Measurements from ENCODE around the gene KRTAP21-3.

Gene KRTAP21-3

DNA sequence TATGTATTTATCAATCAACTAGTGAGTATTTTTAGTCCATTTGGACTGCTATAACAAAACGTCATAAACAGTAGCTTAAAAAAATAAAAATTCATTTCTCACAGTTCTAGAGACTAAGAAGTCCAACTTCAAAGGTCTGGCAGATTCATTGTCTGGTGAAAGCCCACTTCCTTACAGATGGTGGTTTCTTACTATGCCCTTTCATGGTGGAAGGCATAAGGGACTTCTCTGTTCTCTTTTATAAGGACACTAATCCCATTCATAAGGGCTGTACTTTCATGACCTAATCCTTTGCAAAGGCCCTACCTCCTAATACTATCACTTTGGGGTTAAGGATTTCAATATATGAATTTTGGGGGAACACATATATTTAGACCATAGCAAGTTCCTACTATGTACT is 38.0 kb downstream of the KRTAP21-3 start:
- H3K27ac ChIP-seq: no peak overlapping the region

DNA sequence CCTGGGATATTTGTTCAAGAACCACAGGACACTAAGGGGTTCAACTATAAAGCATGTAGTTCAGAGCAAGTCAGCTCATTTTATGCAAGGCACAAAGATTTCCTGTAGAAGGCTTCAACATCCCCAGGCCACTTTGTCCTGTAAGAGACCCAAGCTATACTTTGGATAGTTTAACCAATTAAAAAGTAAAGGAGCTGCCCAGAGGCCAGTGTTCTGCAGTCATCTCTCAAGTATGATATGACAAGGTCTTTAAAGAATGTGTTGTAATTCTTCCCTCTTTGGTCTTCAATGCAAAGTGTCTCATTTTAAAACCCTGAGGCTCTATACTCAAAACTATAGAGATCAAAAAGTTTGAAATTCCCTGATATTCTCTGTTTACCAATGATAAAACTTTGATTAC is 41.8 kb downstream of the KRTAP21-3 start:
- no peak for DNase-seq (ENCODE audit: low read depth, low spot score)
- no peak overlapping the region for H3K9ac ChIP-seq (ENCODE audit: insufficient read length)
- no peak overlapping the region for H3K4me3 ChIP-seq
- no peak for TF ChIP-seq FOXP2 (optimal IDR thresholded peaks at IDR 0.05; ENCODE audit: control extremely low read depth, extremely low read length, insufficient read depth)
- no peak for TF ChIP-seq EZH2 (IDR thresholded peaks at IDR 0.05)
- TF ChIP-seq POLR2AphosphoS5 (IDR thresholded peaks at IDR 0.05; ENCODE audit: borderline replicate concordance, low read depth, low read length): no peak
- H3K27ac ChIP-seq: no peak overlapping the region
- H3K9me3 ChIP-seq (ENCODE audit: low read depth, low read length): no peaks in the 10 kb centered on the region
- no peaks in the 10 kb centered on the region for H3K36me3 ChIP-seq (ENCODE audit: insufficient read depth, low read length)

More for the DNA sequence above, 38.0 kb downstream of the KRTAP21-3 start:
- no peak for DNase-seq (ENCODE audit: low read depth, low spot score)
- Histone ChIP-seq H3K9me3 (ENCODE audit: low read depth, low read length) (no peaks in the 10 kb centered on the region), H3K4me3 (no peak overlapping the region), H3K36me3 (ENCODE audit: insufficient read depth, low read length) (no peaks in the 10 kb centered on the region), H3K9ac (ENCODE audit: insufficient read length) (no peak overlapping the region)
- TF ChIP-seq FOXP2 (optimal IDR thresholded peaks at IDR 0.05; ENCODE audit: control extremely low read depth, extremely low read length, insufficient read depth) (no peak), POLR2AphosphoS5 (IDR thresholded peaks at IDR 0.05; ENCODE audit: borderline replicate concordance, low read depth, low read length) (no peak), EZH2 (IDR thresholded peaks at IDR 0.05) (no peak)

GRCh38 chr21:30674312-30674711 is 44.3 kb downstream of the KRTAP21-3 start:
- Histone ChIP-seq H3K9me3 (ENCODE audit: low read depth, low read length) (no peaks in the 10 kb centered on the region), H3K27ac (no peak overlapping the region), H3K9ac (ENCODE audit: insufficient read length) (no peak overlapping the region), H3K4me3 (no peak overlapping the region), H3K36me3 (ENCODE audit: insufficient read depth, low read length) (no peaks in the 10 kb centered on the region)
- TF ChIP-seq EZH2 (IDR thresholded peaks at IDR 0.05): no peak
- DNase-seq (ENCODE audit: low read depth, low spot score): no peak

DNA sequence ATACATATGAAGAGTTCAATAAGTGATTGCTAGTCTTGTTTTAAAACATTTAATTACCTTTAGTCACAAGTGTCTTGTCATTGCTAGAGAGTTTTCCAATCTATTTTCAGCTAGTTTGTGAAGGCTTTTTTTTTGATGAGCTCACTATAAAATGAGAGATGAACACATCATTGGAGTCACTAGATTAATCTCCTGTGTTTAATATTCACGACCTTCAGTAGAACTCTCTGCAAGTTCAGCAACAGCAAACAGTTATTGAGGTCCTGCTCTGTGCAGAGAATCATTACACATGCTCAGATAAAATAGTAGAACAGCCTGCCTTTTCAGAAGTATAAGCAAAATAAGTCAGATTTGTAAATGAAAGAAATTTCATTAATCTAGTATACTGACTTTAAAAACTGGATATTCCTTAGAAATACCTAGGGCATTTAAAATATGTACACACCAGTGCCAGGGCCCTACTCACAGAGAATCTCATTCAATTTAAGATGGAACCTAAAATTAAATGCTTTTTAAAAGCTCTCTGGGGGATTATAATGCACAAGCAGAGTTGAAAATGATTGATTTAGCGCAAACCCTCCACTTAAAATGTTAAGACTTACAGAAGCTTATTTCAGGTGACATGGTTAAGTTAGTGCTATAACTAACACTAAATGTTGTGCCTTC is 45.5 kb downstream of the KRTAP21-3 start:
- H3K27ac ChIP-seq: no peak overlapping the region
- TF ChIP-seq FOXP2 (optimal IDR thresholded peaks at IDR 0.05; ENCODE audit: control extremely low read depth, extremely low read length, insufficient read depth) (no peak), POLR2AphosphoS5 (IDR thresholded peaks at IDR 0.05; ENCODE audit: borderline replicate concordance, low read depth, low read length) (no peak), EZH2 (IDR thresholded peaks at IDR 0.05) (no peak)
- H3K9me3 ChIP-seq (ENCODE audit: low read depth, low read length): no peaks in the 10 kb centered on the region
- no peaks in the 10 kb centered on the region for H3K36me3 ChIP-seq (ENCODE audit: insufficient read depth, low read length)
- DNase-seq (ENCODE audit: low read depth, low spot score): no peak
- H3K4me3 ChIP-seq: no peak overlapping the region
- no peak overlapping the region for H3K9ac ChIP-seq (ENCODE audit: insufficient read length)

DNA sequence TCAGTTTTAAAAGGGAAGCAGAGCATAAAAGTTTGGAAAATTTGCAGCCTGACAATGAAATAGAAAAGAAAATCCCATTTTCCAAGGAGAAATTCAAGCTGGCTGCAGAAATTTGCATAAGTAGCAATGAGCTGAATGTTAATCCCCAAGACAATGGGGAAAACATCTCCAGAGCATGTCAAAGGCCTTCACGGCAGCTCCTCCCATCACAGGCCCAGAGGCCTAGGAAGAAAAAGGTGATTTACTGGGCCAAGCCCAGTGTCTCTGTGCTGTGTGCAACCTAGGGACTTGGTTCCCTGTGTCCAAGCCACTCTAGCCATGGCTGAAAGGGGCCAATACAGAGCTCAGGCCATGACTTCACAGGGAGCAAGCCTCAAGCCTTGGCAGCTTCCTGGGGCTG is 49.8 kb downstream of the KRTAP21-3 start:
- Histone ChIP-seq H3K27ac (no peak overlapping the region), H3K9ac (ENCODE audit: insufficient read length) (no peak overlapping the region), H3K4me3 (no peak overlapping the region), H3K9me3 (ENCODE audit: low read depth, low read length) (no peaks in the 10 kb centered on the region), H3K36me3 (ENCODE audit: insufficient read depth, low read length) (no peaks in the 10 kb centered on the region)
- TF ChIP-seq FOXP2 (optimal IDR thresholded peaks at IDR 0.05; ENCODE audit: control extremely low read depth, extremely low read length, insufficient read depth) (no peak), EZH2 (IDR thresholded peaks at IDR 0.05) (no peak), POLR2AphosphoS5 (IDR thresholded peaks at IDR 0.05; ENCODE audit: borderline replicate concordance, low read depth, low read length) (no peak)
- no peak for DNase-seq (ENCODE audit: low read depth, low spot score)
